Astrocyte (in vitro differentiated cells and primary cell): Measurements from ENCODE around the gene ST3GAL4.

Experiments used
- EZH2 ChIP-seq: IDR thresholded peaks from 2 replicates; pipeline ENCODE4 v1.6.1; 2012; ENCODE audit warnings: mild to moderate bottlenecking, low read length, inconsistent platforms; ENCODE audit not compliant: insufficient read depth
- TF ChIP-seq, protein P1 (sequence below): IDR thresholded peaks from 2 replicates; pipeline ENCODE4 v1.5.1; 2011; ENCODE audit warnings: low read depth, mild to moderate bottlenecking, inconsistent platforms, low read length, moderate library complexity; ENCODE audit not compliant: insufficient read depth

DNA sequence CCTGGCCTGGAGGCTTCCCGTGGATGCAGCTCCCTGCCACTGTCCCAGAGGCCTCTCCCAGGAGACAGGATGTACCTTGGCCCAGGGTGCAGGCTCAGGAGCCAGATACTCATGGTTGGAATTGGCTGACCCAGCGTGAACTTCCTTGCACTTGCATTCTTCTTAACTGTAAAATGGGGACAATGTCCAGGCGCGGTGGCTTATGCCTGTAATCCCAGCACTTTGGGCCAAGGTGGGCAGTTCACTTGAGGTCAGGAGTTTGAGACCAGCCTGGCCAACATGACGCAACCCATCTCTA lies 20.1 kb upstream of the ST3GAL4 start:
- TF ChIP-seq, protein P1, sequence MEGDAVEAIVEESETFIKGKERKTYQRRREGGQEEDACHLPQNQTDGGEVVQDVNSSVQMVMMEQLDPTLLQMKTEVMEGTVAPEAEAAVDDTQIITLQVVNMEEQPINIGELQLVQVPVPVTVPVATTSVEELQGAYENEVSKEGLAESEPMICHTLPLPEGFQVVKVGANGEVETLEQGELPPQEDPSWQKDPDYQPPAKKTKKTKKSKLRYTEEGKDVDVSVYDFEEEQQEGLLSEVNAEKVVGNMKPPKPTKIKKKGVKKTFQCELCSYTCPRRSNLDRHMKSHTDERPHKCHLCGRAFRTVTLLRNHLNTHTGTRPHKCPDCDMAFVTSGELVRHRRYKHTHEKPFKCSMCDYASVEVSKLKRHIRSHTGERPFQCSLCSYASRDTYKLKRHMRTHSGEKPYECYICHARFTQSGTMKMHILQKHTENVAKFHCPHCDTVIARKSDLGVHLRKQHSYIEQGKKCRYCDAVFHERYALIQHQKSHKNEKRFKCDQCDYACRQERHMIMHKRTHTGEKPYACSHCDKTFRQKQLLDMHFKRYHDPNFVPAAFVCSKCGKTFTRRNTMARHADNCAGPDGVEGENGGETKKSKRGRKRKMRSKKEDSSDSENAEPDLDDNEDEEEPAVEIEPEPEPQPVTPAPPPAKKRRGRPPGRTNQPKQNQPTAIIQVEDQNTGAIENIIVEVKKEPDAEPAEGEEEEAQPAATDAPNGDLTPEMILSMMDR = no peak
- no peak for TF ChIP-seq EZH2
